Neural crest cell (in vitro differentiated cells): Measurements from ENCODE around the gene CLOCK. TPM values are rescaled to one million over a fixed set of nuclear protein-coding genes. Genes with fewer than 3 reads are reported as not detected.

Source experiments
- DNase-seq: peaks from one replicate; pipeline ENCODE4 v3.0.0; 2021; ENCODE audit warnings: low read depth, mixed read lengths, low spot score
- H3K27ac Mint-ChIP-seq: one replicate; pipeline ENCODE4 v1.8.0; 2021; ENCODE audit warnings: mild to moderate bottlenecking, mixed read lengths; ENCODE audit not compliant: unreplicated experiment
- H3K27me3 Mint-ChIP-seq: 2 replicates; pipeline ENCODE4 v1.8.0; 2021; ENCODE audit warnings: low read depth, mild to moderate bottlenecking, mixed read lengths
- H3K36me3 Mint-ChIP-seq: 2 replicates; pipeline ENCODE4 v1.8.0; 2021; ENCODE audit warnings: low read depth, mild to moderate bottlenecking, mixed read lengths
- H3K4me1 Mint-ChIP-seq: 2 replicates; pipeline ENCODE4 v1.8.0; 2021; ENCODE audit warnings: mixed read lengths
- H3K4me3 Mint-ChIP-seq: one replicate; pipeline ENCODE4 v1.8.0; 2021; ENCODE audit warnings: mild to moderate bottlenecking, mixed read lengths
- H3K9me3 Mint-ChIP-seq: 2 replicates; pipeline ENCODE4 v1.8.0; 2021; ENCODE audit warnings: mixed read lengths
- CTCF ChIP-seq: fragments of 200-600 bp; sonication (generic); conservative IDR thresholded peaks from 2 replicates; pipeline ENCODE4 v1.5.0; 2021; ENCODE audit warnings: antibody characterized with exemption, mild to moderate bottlenecking
- total RNA-seq: library from RNA; stranded (reverse); gene quantifications from 2 replicates; pipeline ENCODE4 v1.2.1, GENCODE V29; 2021

The CLOCK gene
- total RNA-seq, 1 donor from 2014 or later = 21.6 TPM

- no peak for TF ChIP-seq CTCF
- H3K27ac Mint-ChIP-seq = no peak overlapping the region
- peaks cover 5% of the 10 kb centered on the region for H3K4me1 Mint-ChIP-seq
- H3K36me3 Mint-ChIP-seq = peaks cover 30% of the 10 kb centered on the region
- no peak for DNase-seq
- H3K9me3 Mint-ChIP-seq = peaks cover 13% of the 10 kb centered on the region
- no peak overlapping the region for H3K4me3 Mint-ChIP-seq
- no peaks in the 10 kb centered on the region for H3K27me3 Mint-ChIP-seq
Observed at GRCh38 chr4:55475394-55476243, 71.1 kb downstream of the CLOCK start.

GRCh38 chr4:55469979-55470378 lies 76.7 kb downstream of the CLOCK start:
- H3K27ac Mint-ChIP-seq = no peak overlapping the region
- H3K9me3 Mint-ChIP-seq = peaks cover 8% of the 10 kb centered on the region
- H3K27me3 Mint-ChIP-seq = no peaks in the 10 kb centered on the region
- TF ChIP-seq CTCF = no peak
- DNase-seq = no peak
- peaks cover 23% of the 10 kb centered on the region for H3K36me3 Mint-ChIP-seq
- H3K4me3 Mint-ChIP-seq = no peak overlapping the region
- H3K4me1 Mint-ChIP-seq = no peaks in the 10 kb centered on the region

GRCh38 chr4:55468724-55469123 lies 78.0 kb downstream of the CLOCK start:
- Mint-ChIP-seq H3K4me1 (no peaks in the 10 kb centered on the region), H3K4me3 (no peak overlapping the region), H3K36me3 (peaks cover 13% of the 10 kb centered on the region), H3K27me3 (no peaks in the 10 kb centered on the region), H3K9me3 (peaks cover under 1% of the 10 kb centered on the region), H3K27ac (no peak overlapping the region)
- no peak for DNase-seq
- no peak for TF ChIP-seq CTCF

GRCh38 chr4:55466001-55466400 lies 80.7 kb downstream of the CLOCK start:
- TF ChIP-seq CTCF = no peak
- Mint-ChIP-seq H3K36me3 (peaks cover 12% of the 10 kb centered on the region), H3K4me3 (no peak overlapping the region), H3K4me1 (no peaks in the 10 kb centered on the region), H3K27me3 (no peaks in the 10 kb centered on the region), H3K9me3 (no peaks in the 10 kb centered on the region), H3K27ac (no peak overlapping the region)
- no peak for DNase-seq

GRCh38 chr4:55458611-55459010 lies 88.1 kb downstream of the CLOCK start:
- no peak for DNase-seq
- no peak overlapping the region for H3K27ac Mint-ChIP-seq
- H3K36me3 Mint-ChIP-seq = peaks cover 2% of the 10 kb centered on the region
- H3K9me3 Mint-ChIP-seq = no peaks in the 10 kb centered on the region
- no peak for TF ChIP-seq CTCF
- H3K27me3 Mint-ChIP-seq = no peaks in the 10 kb centered on the region
- H3K4me1 Mint-ChIP-seq = no peaks in the 10 kb centered on the region
- no peak overlapping the region for H3K4me3 Mint-ChIP-seq
